Erythroblast (primary cell): ENCODE measurements around the gene FOCAD.

Source experiments
- GATA1 ChIP-seq: IDR thresholded peaks from 2 replicates; pipeline ENCODE4 v1.6.1; 2011; ENCODE audit warnings: low read depth, mild to moderate bottlenecking, control low read depth, low read length, moderate library complexity
- POLR2A ChIP-seq: IDR thresholded peaks from 2 replicates; pipeline ENCODE4 v1.6.1; 2011; ENCODE audit warnings: mild to moderate bottlenecking, low read length

DNA sequence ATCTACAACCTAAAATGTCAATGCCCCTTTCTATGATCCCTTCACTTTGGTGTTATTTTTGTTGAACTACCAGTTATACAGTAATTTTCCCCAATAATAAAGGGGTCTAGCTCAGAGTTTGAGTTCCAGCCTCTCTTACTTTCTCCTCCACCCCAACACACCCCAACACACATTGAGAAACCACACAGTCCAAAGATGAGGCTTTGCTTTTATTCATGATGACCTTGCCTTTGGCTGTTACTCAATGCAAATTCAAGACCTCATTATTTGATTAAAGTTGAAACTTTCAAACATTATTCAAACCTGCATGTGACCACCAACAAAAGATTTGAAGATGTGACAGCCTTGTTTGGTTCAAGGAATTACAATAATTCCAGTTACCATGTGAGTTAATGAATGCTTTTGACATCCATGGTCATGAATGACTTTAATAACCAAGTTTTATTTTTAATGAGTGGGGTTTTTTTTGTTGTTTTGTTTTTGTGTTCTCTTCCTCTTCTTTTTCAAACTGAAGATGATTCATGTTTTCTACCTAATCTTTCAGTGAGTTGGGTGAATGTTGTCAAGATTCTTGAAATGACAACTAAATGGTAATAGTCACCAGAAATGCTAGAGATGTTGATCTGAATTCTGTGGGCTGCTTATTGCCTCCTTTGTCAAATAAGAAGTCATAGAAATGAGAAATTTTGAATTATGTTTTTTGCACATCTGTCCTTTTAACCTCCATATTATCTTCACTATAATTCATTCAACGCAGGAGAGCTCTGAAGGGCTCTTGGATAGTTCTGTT is 241.4 kb downstream of the FOCAD start:
- TF ChIP-seq POLR2A (no peak), GATA1 (no peak)
